Duodenal mucosa (tissue), 2 donors: ENCODE data around the gene RAB3D.
"Not testable (repeated sequence)": the region's sequence is repeated elsewhere in the genome, so short reads cannot be mapped to it uniquely, and the experiment has no call there.

Experiments
- H3K27ac ChIP-seq: one replicate; pipeline ENCODE4 v1.7.0; 2013; ENCODE audit warnings: low read depth, low read length
- H3K27me3 ChIP-seq, 2 donors: one replicate each; pipeline ENCODE4 v1.7.0; 2013; ENCODE audit warnings: low read length in 2 of 2, control low read depth in 1 of 2; ENCODE audit not compliant: insufficient read depth in 2 of 2, control insufficient read depth in 1 of 2
- H3K36me3 ChIP-seq, 2 donors: one replicate each; pipeline ENCODE4 v1.7.0; 2013; ENCODE audit warnings: low read length in 2 of 2, control low read depth in 1 of 2; ENCODE audit not compliant: insufficient read depth in 2 of 2, control insufficient read depth in 1 of 2
- H3K4me1 ChIP-seq, 2 donors: one replicate each; pipeline ENCODE4 v1.7.0; 2013; ENCODE audit warnings: low read length in 2 of 2, control low read depth in 1 of 2; ENCODE audit not compliant: insufficient read depth in 2 of 2, control insufficient read depth in 1 of 2
- H3K4me3 ChIP-seq, 2 donors: one replicate each; pipeline ENCODE4 v1.7.0; 2013; ENCODE audit warnings: low read length in 2 of 2, low read depth in 1 of 2
- H3K9ac ChIP-seq, 2 donors: one replicate each; pipeline ENCODE4 v1.7.0; 2013; ENCODE audit warnings: low read length in 2 of 2, low read depth in 1 of 2
- H3K9me3 ChIP-seq, 2 donors: one replicate each; pipeline ENCODE4 v1.7.0; 2013; ENCODE audit warnings: low read length in 2 of 2, control low read depth in 1 of 2; ENCODE audit not compliant: control insufficient read depth in 1 of 2

RAB3D gene

GRCh38 chr19:11355160-11356073 lies 16.0 kb upstream of the RAB3D start, which contains the start of gene PLPPR2:
TSS of gene PLPPR2 (plus strand) at chr19:11355432. CDS start at chr19:11357674, 2,242 bp downstream.
- Histone ChIP-seq H3K27ac (no peak within 1 kb of the TSS), H3K4me3 (peak within 1 kb of the TSS; percentile 57 to 66), H3K9ac (peak within 1 kb of the TSS in 1 of 2 donors; percentile 30), H3K9me3 (no peaks in the 10 kb centered on the region), H3K4me1 (peaks cover 7 to 9% of the 10 kb centered on the region in 2 donors), H3K36me3 (no peaks in the 10 kb centered on the region), H3K27me3 (peaks cover 0 to 6% of the 10 kb centered on the region in 2 donors)

- H3K4me1 ChIP-seq, H3K9ac ChIP-seq, H3K27ac ChIP-seq, H3K9me3 ChIP-seq, H3K4me3 ChIP-seq, H3K27me3 ChIP-seq, H3K36me3 ChIP-seq: not testable (repeated sequence)
These were observed 14.6 kb upstream of the RAB3D start for GRCh38 chr19:11354102-11354501.

GRCh38 chr19:11349171-11349570 lies 9.7 kb upstream of the RAB3D start:
- Histone ChIP-seq H3K4me3 (no peak overlapping the region), H3K27me3 (no peaks in the 10 kb centered on the region), H3K36me3 (no peaks in the 10 kb centered on the region), H3K4me1 (peaks cover 16 to 23% of the 10 kb centered on the region in 2 donors), H3K9me3 (peaks cover 0 to 5% of the 10 kb centered on the region in 2 donors), H3K27ac (no peak overlapping the region), H3K9ac (no peak overlapping the region)

- H3K9ac ChIP-seq, result no peak overlapping the region
- H3K4me3 ChIP-seq, result no peak overlapping the region
- H3K27ac ChIP-seq, result no peak overlapping the region
- no peaks in the 10 kb centered on the region for H3K27me3 ChIP-seq
- H3K4me1 ChIP-seq, result peaks cover 18 to 30% of the 10 kb centered on the region in 2 donors
- peaks cover 0 to 5% of the 10 kb centered on the region in 2 donors for H3K9me3 ChIP-seq
- no peaks in the 10 kb centered on the region for H3K36me3 ChIP-seq
These were observed 8.1 kb upstream of the RAB3D start for GRCh38 chr19:11347546-11348039.

GRCh38 chr19:11346104-11346940 lies 6.9 kb upstream of the RAB3D start, which contains the start of the genes CCDC159 and TMEM205:
TSS of gene CCDC159 (plus strand) at chr19:11346519. CDS start at chr19:11346607, 88 bp downstream.
TSS of gene TMEM205 (minus strand) at chr19:11346268. CDS start at chr19:11345619, 649 bp downstream.
- H3K9me3 ChIP-seq, result peaks cover 0 to 5% of the 10 kb centered on the region in 2 donors
- peak within 1 kb of the TSS; percentile 72 to 94 for H3K9ac ChIP-seq
- H3K27me3 ChIP-seq, result no peaks in the 10 kb centered on the region
- H3K4me1 ChIP-seq, result peaks cover 18 to 30% of the 10 kb centered on the region in 2 donors
- H3K27ac ChIP-seq, result peak within 1 kb of the TSS; percentile 63
- peak within 1 kb of the TSS; percentile 93 to 95 for H3K4me3 ChIP-seq
- peaks cover 0 to 5% of the 10 kb centered on the region in 2 donors for H3K36me3 ChIP-seq

GRCh38 chr19:11345122-11345803 lies 5.8 kb upstream of the RAB3D start:
- peak overlapping the region; percentile 22 for H3K27ac ChIP-seq
- H3K4me1 ChIP-seq, result peaks cover 18 to 30% of the 10 kb centered on the region in 2 donors
- peaks cover 0 to 5% of the 10 kb centered on the region in 2 donors for H3K9me3 ChIP-seq
- H3K9ac ChIP-seq, result peak overlapping the region; percentile 72 to 94
- H3K36me3 ChIP-seq, result peaks cover 0 to 5% of the 10 kb centered on the region in 2 donors
- H3K27me3 ChIP-seq, result no peaks in the 10 kb centered on the region
- H3K4me3 ChIP-seq, result peak overlapping the region; percentile 93 to 95

GRCh38 chr19:11342429-11342828 lies 3.0 kb upstream of the RAB3D start:
- peaks cover 28 to 51% of the 10 kb centered on the region in 2 donors for H3K4me1 ChIP-seq
- no peaks in the 10 kb centered on the region for H3K27me3 ChIP-seq
- H3K27ac ChIP-seq, result no peak overlapping the region
- H3K9me3 ChIP-seq, result no peaks in the 10 kb centered on the region
- H3K4me3 ChIP-seq, result no peak overlapping the region
- H3K9ac ChIP-seq, result no peak overlapping the region
- H3K36me3 ChIP-seq, result peaks cover 0 to 5% of the 10 kb centered on the region in 2 donors

- not testable (repeated sequence) for H3K27me3 ChIP-seq, H3K9me3 ChIP-seq
- Histone ChIP-seq H3K9ac (peak overlapping the region in 1 of 2 donors; percentile 74), H3K4me1 (peaks cover 16 to 38% of the 10 kb centered on the region in 2 donors), H3K36me3 (peaks cover 8 to 23% of the 10 kb centered on the region in 2 donors), H3K4me3 (peak overlapping the region; percentile 79), H3K27ac (peak overlapping the region; percentile 30)
These were observed 626 bp upstream of the RAB3D start for GRCh38 chr19:11340099-11340467.

GRCh38 chr19:11338569-11339253 lies 746 bp downstream of the RAB3D start:
- H3K27ac ChIP-seq, result peak overlapping the region; percentile 68
- H3K9ac ChIP-seq, result peak overlapping the region; percentile 52 to 74
- no peaks in the 10 kb centered on the region for H3K27me3 ChIP-seq
- peak overlapping the region; percentile 79 for H3K4me3 ChIP-seq
- no peaks in the 10 kb centered on the region for H3K9me3 ChIP-seq
- peaks cover 9 to 27% of the 10 kb centered on the region in 2 donors for H3K4me1 ChIP-seq
- peaks cover 10 to 31% of the 10 kb centered on the region in 2 donors for H3K36me3 ChIP-seq
